HG02610 (cell line): ENCODE measurements around the gene SORL1-AS1.

ENCODE experiments used
- ATAC-seq: cut with Tn5 transposase; IDR thresholded peaks from one replicate; pipeline ENCODE4 v1.9.1; 2021; ENCODE audit warnings: mild to moderate bottlenecking, moderate library complexity; ENCODE audit not compliant: unreplicated experiment

SORL1-AS1 gene

DNA sequence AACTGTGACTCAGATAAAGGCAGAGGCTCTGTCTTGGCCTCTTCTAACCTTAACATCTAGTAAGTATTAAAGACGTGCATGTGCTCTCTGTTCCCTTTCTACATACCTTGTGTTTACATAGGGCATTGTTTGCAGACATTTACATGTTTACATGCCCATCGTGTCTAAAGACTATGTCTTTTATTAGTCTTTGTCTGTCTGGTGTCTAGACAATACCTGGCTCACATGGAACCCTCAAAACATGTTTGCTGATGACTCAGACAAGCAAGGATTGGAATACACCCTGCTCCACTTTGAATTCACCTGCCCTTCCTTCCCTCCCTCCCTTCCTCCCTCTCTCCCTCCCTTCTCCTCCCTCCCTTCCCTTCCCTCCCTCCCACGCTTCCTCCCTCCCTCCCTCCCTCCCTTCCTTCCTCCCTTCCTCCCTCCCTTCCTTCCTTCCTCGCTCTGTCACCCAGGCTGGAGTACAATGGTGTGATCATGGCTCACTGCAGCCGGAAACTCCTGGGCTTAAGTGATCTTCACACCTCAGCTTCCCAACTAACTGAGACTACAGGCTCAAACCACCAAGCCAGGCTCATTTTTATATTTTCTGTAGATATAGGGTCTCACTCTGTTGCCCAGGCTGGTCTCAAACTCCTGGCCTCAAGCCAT lies 23.7 kb upstream of the SORL1-AS1 start:
- no peak for ATAC-seq

DNA sequence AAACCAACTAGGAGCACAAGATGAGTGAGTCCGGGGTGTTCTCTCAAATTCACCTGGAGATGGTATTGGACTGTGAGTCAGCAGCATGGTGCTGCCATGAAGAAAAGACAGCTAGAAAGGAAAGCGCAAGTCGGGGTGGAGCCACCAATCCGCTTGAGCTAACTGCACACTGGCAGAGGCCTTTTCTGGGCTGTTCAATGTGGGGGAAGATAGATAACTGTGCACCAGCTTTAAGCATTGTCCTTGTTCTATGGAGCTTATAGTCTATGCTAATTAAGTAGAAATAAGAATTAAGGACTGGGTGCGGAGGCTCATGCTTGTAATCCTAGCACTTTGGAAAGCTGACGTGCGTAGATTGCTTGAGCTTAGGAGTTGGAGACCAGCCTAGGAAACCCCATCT lies 21.9 kb upstream of the SORL1-AS1 start:
- no peak for ATAC-seq

DNA sequence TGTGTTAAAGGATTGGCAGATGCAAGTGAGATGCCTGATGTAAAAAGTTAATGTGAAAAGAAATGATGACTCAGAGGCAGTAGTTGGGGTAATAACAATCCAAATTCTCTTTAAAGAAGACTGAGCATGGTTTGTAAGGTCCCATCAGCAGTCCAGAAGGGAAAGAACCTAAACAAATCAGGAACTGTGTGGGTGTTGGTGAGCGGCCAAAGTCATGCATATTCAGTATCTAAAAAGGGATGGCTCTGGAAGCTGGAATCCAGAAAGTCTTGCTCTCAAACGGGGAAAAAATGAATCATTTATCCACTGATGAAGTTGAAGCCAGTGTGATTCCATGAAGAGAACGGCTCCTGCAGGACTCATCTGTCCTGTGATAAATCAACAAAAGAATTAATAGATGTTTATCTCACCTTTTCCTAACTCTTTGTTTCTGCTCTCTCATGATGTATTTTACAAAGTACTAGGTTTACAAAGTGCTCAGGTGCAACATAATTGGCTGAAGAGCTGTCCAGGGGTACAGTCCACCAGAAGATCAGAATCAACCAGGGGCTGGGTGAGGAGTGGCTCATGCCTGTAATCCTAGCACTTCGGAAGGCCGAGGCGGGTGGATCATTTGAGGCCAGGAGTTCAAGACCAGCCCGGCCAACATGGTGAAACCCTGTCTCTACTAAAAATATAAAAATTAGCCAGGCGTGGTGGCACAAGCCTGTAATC lies 20.5 kb upstream of the SORL1-AS1 start:
- no peak for ATAC-seq

DNA sequence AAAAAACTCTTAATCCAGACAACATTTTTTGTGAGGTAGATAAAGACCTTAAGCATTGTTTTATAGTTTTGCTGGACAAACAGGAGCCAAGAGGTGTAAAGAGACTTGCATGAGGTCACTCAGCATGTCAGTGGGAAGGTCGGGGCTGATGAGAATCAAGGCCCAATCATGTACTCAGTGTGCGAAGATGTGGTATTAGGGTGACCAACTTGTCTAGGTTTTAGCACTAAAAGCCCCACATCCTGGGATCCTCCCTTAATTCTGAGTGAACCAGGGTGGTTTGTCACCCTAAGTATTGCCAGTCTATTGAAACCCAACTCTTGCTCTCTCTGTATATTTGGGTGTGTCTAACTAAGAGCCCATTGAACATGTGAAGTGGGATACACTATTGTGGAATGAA lies 19.5 kb upstream of the SORL1-AS1 start:
- no peak for ATAC-seq

DNA sequence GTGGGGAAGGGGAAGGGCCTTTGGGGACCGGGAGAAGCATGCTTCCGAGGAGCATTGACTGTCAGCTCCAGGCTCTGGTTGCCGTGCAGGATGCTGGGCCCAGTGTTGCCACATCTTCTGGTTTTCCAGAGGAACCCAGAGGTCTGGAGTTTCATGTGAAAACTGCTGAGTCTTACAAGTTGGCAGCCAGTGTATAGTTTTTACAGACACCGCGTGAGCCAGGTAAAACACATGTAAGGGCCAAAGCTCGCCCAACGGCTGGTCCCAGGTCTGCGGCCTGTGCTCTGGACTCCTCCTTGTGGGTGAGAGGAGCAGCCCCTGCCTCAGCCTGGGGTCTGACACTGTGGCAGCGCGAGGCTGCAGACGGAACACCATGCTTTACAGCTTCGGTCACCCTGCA lies 18.4 kb upstream of the SORL1-AS1 start:
- ATAC-seq, result no peak

DNA sequence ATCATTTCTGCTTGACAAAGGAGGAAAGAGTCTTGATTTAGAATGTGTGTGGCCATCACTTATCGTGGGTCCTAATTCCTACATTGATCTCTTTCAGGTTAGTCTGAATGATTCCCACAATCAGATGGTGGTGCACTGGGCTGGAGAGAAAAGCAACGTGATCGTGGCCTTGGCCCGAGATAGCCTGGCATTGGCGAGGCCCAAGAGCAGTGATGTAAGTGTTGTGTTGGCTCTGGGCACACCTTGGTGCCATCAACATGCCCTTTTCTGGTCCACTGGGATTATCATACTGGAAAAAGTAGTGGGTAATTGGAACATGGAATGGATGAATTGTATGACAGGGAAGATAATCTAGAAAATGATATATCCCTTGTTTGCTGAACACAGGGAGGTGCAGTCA lies 17.1 kb upstream of the SORL1-AS1 start:
- ATAC-seq, result no peak

DNA sequence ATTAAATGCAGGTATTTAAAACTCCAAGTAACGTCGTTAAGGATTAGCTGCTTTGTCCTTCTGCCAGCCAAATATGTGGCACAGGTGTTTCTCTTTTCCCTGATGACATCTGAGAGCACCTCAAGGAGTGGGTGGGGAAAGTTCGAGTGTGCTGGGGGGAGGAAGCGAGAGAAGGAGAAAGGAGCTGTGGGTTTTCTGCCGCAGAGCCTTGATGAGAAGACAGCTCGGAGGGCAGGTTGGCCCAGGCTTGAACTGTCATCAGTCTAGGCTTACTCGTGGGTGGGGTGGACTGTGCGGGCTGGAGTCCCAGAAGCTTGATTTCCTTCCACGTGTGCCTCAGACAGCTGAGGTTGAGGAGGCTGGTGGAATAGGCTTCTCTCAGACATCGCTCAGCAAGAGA lies 15.2 kb upstream of the SORL1-AS1 start:
- ATAC-seq, result peak; percentile 49

DNA sequence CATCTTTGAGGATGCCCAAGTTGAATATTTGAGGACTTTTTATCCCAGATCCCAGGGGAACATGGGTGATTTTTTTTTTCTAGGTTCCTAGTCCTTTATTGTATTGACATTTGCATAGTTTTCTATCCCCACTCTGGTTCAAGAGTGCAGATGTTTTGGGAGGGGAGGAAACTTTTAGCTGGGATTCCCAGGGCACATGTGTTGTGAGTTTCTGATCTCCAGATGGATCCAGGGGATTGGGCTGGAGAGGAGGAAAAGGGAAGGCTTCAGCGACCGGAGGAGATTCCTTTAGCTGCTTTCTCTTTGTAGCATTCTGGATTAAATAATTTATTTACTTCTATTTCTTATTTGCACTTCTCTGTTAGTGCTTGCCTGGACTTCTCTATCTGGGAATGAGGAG lies 14.7 kb upstream of the SORL1-AS1 start:
- ATAC-seq, result no peak

DNA sequence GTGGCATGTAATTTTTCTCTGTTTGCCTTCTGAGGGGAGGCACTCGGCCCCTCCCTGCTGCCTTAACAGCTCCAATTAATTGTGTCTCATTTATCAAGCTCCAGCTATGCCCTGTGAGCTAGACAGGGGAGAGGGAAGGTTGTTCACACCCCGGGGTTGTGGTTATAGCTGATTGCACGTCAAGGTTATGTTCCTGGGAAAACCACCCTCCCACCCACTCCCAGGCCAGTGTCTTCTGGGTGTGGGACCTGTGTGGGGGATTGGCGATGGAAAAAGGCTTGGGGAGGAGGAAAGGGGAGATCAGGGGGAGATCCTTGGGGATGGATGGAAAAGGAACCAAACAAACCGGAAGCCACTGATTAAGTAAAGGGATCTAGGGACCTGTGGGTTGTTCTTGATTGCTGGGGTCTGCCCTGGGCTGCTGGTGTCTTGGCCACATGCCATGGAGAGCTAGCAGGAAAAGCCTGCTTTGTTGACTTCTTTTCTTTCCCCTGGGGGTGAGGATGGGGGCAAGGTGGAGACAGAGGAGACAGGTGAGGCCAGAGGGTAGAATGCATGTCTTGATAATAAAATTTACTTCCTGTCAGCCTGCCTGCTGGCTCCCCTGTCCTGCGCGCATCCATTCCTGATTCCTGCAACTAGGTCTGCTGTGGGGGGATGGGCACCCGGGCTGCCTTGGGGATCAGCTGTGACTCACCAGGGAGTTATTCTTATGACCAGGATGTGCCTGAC lies 13.5 kb upstream of the SORL1-AS1 start:
- ATAC-seq, result no peak

DNA sequence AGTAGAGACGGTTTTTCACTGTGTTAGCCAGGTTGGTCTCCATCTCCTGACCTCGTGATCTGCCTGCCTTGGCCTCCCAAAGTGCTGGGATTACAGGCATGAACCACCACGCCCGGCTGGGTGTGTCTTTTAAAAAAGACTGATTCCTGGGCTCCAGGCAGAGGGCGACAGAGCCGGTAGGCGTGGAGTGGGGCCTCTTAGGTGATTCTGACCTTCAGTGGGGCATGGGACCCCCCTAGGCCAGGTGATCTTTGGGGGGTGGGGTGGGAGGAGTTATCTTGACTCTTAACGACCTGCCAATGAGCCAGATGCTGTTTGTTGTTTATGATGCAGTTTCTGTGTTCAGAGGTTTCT lies 12.9 kb upstream of the SORL1-AS1 start:
- no peak for ATAC-seq

DNA sequence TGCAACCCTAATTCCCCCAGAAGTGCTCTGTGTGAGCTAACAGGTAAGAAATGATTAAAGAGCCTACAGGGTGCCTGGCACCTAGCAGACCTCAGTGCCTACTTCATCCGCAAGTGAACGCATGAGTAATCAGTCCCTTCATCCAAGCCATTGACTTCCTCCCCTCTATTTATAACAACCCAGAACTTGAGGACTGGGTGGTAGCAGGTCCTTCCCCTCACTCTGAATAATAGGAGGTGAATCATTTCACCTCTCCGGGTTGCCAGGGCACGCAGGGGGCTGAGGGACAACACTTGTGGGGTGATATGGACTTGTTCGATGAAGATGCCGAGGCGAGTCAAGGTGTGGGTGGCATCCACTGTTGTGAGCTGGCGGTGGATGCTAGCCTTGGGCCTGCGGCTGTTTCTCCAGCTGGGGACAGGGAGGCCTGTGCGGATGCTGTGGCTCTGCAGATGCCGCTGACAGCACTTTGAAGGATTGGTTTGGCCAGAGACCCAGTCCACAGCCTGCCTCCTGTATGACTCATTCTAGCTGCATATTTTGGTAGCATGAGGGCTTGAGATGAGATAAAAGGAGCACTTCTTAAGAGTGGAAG lies 11.7 kb upstream of the SORL1-AS1 start:
- ATAC-seq, result peak; percentile 41

DNA sequence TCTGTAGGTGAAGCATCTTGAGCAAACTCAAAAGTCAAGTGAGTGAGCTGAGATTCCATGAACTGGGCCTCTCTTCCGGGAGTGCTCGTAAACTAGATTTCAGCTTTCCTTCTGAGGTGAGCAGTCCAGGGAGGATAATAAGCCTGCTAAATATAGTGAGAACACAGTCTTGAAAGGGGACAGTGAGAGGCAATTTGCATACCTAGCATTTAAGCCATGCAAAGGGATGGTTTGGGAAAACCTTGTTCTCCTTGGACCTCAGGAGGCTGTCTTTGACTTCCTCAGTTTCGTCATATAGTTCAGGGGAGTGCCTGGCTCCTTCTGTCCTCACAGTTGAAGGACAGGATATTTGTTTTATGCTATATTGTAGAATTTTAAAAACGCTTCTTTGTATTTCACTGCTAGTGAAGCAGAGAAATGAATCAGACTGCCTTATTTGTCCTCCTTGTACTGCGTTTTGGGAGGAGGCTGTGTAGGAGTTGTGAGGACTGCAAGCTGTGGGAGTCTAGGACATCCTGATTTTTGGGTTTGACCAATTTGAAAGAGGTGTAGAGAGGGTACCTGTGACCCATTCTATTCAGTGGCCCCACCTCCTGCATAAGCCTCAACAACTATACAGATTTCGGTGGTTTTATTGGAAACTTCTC lies 11.0 kb upstream of the SORL1-AS1 start:
- ATAC-seq, result peak; percentile 0

DNA sequence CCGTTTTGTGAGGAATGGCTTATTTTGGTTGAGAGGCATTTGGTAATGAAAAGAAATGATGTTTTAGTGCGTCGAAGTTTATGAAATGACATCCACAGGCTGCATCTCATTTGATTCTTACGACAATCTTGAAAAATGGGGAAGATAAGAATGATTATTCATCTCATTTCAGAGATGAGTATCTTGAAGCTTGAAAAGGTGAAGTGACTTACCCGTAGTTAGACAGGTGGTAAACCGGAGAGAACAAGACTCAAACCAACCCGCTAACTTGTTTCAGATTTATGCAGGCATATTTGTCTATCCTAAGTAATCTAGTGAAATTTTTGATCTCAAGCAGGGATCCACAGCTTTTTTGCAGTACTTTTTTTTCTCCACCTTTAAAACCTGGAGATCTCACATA lies 9.1 kb upstream of the SORL1-AS1 start:
- no peak for ATAC-seq

DNA sequence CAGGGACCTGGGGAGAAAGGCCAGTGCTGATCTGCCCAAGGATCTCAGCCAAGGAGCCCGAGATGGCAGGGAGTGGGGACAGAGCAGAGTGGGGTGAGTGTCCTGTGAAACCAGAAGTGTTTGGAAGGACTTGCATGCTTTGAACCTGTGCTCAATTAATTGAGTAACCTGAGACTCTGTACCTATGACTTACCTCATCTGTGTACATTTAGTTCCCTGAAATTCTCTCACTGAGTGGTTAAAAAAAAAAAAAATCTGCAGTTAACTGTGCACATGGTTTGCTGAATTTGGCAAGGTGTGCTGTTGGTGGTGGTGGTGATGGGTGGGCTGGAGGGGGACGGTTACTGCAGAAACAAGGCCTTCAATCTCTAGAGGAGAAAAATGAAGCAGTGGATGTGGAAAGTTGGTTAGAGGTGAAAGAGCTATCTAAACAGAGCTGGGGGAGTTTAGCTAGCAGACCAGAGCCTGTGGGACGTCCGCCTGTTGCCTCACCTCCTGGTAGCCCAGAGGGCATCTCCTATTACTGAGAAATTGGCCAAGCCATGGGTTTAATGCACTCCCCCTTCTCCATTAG lies 8.3 kb upstream of the SORL1-AS1 start:
- ATAC-seq, result no peak

DNA sequence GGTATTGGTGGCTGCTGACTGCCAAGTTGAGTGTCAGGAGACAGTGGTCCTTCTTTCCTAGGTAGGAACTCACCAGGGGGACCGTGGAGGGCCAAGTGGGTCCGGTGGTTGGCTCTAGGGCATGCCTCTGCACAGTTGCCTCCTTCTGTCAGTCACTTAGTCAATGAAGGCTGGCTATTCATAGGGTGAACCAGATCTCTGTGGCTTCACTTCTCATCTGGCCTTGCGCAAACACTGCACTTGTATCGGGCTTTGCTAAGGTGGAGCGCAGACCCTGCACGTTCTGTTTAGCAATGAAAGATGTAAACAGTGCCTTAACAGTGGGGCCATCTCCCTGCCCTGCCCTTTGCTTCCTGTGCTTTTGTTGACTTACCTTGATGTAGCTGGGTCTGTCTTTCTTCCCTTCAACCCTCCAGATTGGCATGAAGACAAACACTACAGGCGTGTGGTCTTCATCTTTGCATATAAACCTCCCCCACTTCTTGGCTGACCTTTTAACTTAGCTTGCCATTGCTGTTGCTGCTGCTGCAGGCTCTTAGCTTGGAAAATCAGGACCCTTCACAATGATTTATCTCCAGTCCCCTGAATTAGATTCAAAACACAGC lies 6.7 kb upstream of the SORL1-AS1 start:
- no peak for ATAC-seq

DNA sequence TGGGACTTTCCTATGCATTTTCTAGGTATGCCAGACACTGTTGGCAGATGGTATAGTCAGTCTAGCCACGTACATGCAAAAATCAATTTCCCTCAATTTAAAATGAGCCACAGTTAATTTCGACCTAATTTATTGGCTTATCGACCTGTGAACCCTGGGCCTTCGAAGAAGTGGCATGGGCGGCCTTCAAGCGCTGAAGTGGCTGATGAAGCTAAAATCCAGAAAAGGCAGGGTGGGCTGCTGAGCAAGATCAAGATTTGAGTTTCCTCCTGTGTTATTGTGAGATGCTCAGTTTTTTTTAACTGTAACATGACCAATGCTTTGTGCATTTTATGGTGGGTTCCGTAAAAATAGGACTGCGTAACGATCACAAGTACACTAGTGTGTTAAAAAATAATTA lies 5.8 kb upstream of the SORL1-AS1 start:
- ATAC-seq, result no peak

DNA sequence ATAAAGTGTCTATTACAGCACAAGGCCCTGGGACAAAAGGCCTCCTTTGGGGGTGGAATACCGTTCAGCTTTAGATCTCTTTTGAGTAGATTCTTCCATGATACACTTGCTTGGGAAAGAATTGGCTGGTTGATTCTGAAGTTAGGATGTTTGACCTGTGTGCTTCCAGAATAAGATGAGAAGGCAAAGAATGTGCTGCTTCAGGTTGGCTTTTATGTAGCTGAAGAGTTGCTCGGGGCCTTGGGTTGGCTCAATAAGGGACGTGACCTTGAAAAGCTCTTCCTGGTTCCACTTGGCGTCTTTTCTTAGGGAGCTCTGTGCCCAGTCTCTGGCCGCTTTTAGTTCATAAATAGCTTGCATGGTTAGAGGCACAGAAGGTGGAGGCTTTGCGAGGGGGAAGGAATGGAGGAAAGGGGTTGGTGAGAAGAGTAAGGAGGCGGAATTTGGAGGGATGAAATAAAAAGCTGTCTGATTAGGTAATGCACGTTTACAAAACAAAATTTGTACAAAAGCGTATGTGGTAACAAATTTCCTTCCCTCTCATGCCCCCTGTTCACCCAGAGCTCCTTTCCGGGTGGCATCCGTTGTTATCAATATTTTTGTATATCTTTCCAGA lies 4.2 kb upstream of the SORL1-AS1 start:
- ATAC-seq, result no peak

DNA sequence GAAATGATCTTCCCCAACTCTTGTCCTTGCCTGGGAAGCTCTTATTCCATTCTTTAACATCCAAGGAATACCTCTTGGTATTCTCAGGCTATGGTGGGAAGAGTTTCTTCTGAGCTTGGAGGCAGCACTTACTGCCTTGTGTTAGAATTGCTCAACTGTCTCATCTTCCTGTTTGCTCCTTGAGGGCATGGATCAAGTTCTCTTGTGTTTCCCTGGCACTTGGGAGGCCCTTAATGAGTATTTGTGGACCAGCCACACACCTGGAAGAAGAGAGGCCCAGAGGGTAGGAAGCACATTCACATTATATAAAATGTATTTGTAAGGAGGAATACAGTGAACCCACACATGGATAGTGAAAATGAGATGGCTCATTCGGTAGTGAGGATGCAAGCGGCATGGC lies 3.4 kb upstream of the SORL1-AS1 start:
- no peak for ATAC-seq

DNA sequence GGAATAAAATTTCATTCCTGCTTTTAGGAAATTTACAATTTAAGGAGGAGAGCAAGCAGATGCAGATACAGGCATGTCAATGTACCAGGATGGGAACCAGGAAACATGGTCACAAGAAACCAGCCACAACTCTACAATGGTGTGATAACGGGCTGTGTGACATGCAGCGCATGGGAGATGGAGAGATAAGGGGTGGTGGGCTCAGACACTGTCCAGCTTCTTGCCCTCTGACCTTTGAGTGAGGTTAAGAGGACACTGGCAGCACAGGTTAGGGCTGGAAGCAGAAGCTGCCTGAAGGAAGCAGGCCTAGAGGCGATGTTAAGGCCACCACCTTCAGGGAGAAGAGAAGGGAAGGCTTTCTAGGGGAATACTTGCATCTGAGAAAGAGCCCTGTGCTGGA lies 2.3 kb upstream of the SORL1-AS1 start:
- ATAC-seq, result no peak

DNA sequence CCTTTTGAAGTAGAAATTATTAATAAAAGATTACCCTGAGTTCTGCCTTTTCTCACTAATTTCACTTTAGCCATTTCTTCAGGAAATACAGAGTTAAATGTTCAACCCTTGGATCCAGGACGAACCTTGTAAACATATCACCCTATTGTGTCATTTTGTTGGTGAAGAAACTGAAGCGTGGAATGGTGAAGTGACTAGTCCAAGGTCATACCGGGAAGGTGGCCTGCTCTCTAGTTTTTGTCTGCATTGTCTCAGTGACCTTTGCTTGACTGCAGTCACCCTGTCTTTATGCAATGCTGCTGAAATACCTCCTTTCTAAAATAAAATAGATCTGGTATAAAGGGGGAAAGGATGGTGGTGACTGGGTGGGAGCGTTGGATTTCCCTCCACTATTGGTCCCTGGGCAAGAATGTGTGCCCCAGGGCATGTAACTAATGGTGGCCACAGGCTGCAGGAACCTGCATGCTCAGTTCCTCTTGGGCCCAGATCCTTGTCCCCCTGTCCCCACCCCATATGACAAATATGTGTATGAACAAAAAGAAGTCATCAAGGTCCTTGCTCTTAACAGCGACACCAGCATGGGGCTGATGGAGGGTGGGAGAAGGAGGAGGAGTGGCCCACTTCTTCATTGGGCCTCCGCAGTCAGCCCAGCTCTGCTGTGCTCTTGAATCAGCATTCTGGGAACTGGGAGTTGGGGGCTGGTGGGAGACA lies 977 bp upstream of the SORL1-AS1 start:
- no peak for ATAC-seq
